HEK293T (cell line): ENCODE results near the gene TYMP.

Source experiments
- CTCF ChIA-PET: fragments of 350-600 bp; formaldehyde crosslinking; extraction: SDS; loops from one replicate; lab custom pipeline; 2021; ENCODE audit warnings: antibody characterized with exemption, inconsistent platforms; lab: Yijun Ruan, JAX
- POLR2A ChIA-PET: fragments of 350-600 bp; formaldehyde crosslinking; extraction: SDS; loops from one replicate; lab custom pipeline; 2020; ENCODE audit warnings: antibody characterized with exemption, inconsistent platforms; lab: Yijun Ruan, JAX
- DNase-seq: peaks from one replicate; pipeline ENCODE4 v3.0.0; 2012; ENCODE audit warnings: mixed read lengths; ENCODE audit errors: extremely low spot score
- ARNT ChIP-seq: fragments of 450-650 bp; IDR thresholded peaks from 2 replicates; pipeline ENCODE4 v1.6.1; 2017; ENCODE audit warnings: mild to moderate bottlenecking
- BHLHE40 ChIP-seq: fragments of 450-650 bp; IDR thresholded peaks from 2 replicates; pipeline ENCODE4 v1.6.1; 2016; ENCODE audit warnings: mild to moderate bottlenecking, moderate library complexity, borderline replicate concordance
- CTBP1 ChIP-seq: fragments of 450-650 bp; IDR thresholded peaks from 2 replicates; pipeline ENCODE4 v1.6.1; 2016; ENCODE audit warnings: borderline replicate concordance
- ELF4 ChIP-seq: fragments of 450-650 bp; IDR thresholded peaks from 2 replicates; pipeline ENCODE4 v1.6.1; 2017; ENCODE audit warnings: antibody characterized with exemption
- FOXA1 ChIP-seq: fragments of 450-650 bp; IDR thresholded peaks from 2 replicates; pipeline ENCODE4 v1.6.1; 2016; ENCODE audit warnings: mild to moderate bottlenecking
- FOXK2 ChIP-seq: fragments of 450-650 bp; IDR thresholded peaks from 2 replicates; pipeline ENCODE4 v1.6.1; 2016; ENCODE audit warnings: mild to moderate bottlenecking
- FOXM1 ChIP-seq: fragments of 450-650 bp; IDR thresholded peaks from 2 replicates; pipeline ENCODE4 v1.6.1; 2017; ENCODE audit warnings: mild to moderate bottlenecking, borderline replicate concordance
- HDGF ChIP-seq: fragments of 450-650 bp; IDR thresholded peaks from 2 replicates; pipeline ENCODE4 v1.6.1; 2017; ENCODE audit warnings: antibody characterized with exemption, borderline replicate concordance
- L3MBTL2 ChIP-seq: fragments of 450-650 bp; conservative IDR thresholded peaks from 2 replicates; pipeline ENCODE4 v1.6.1; 2016; ENCODE audit warnings: mild to moderate bottlenecking
- LEF1 ChIP-seq: fragments of 450-650 bp; IDR thresholded peaks from 2 replicates; pipeline ENCODE4 v1.6.1; 2017; ENCODE audit warnings: mild to moderate bottlenecking, borderline replicate concordance
- NFRKB ChIP-seq: fragments of 450-650 bp; IDR thresholded peaks from 2 replicates; pipeline ENCODE4 v1.6.1; 2016; ENCODE audit warnings: mild to moderate bottlenecking, moderate library complexity
- PKNOX1 ChIP-seq: fragments of 450-650 bp; IDR thresholded peaks from 2 replicates; pipeline ENCODE4 v1.6.1; 2016
- SP1 ChIP-seq: fragments of 450-650 bp; IDR thresholded peaks from 2 replicates; pipeline ENCODE4 v1.6.1; 2017
- SUZ12 ChIP-seq: fragments of 450-650 bp; IDR thresholded peaks from 2 replicates; pipeline ENCODE4 v1.6.1; 2016; ENCODE audit warnings: mild to moderate bottlenecking
- TARDBP ChIP-seq: fragments of 450-650 bp; IDR thresholded peaks from 2 replicates; pipeline ENCODE4 v1.6.1; 2016
- ZNF384 ChIP-seq: fragments of 450-650 bp; IDR thresholded peaks from 2 replicates; pipeline ENCODE4 v1.6.1; 2016

TYMP gene

GRCh38 chr22:50553310-50553709, 23.5 kb upstream of the TYMP start:
- CTCF ChIA-PET: no interaction called here
- TF ChIP-seq PKNOX1 (no peak), NFRKB (no peak), HDGF (no peak), FOXK2 (no peak), LEF1 (no peak), FOXA1 (no peak), TARDBP (no peak), SUZ12 (no peak), SP1 (no peak), BHLHE40 (no peak), ZNF384 (no peak)
- DNase-seq: no peak
- POLR2A ChIA-PET: no interaction called here

GRCh38 chr22:50551160-50551752, 21.4 kb upstream of the TYMP start:
- no peak for DNase-seq
- ChIA-PET CTCF (interaction anchor here (1.5 kb wide), 1 partner anchor 12 kb away, joined by 12 read pairs; the partner anchor contains the start of gene SYCE3), POLR2A (interaction anchor here (1.6 kb wide), 1 partner anchor 25 kb away, joined by 9 read pairs; the partner anchor contains the start of gene SCO2)
- TF ChIP-seq FOXK2 (no peak), FOXM1 (no peak), SP1 (no peak), PKNOX1 (no peak), SUZ12 (no peak), NFRKB (no peak), ARNT (no peak), CTBP1 (no peak), TARDBP (no peak), L3MBTL2 (no peak), ELF4 (no peak), LEF1 (no peak)

- no peak for DNase-seq
- POLR2A ChIA-PET: interaction anchor here (1.6 kb wide), 1 partner anchor 25 kb away, joined by 9 read pairs; the partner anchor contains the start of gene SCO2
- TF ChIP-seq TARDBP (no peak), CTBP1 (no peak), HDGF (no peak), ZNF384 (no peak), NFRKB (no peak), FOXK2 (no peak), ARNT (no peak), PKNOX1 (no peak), SUZ12 (no peak), FOXM1 (no peak), SP1 (no peak), L3MBTL2 (no peak), FOXA1 (no peak), ELF4 (no peak), BHLHE40 (no peak)
- CTCF ChIA-PET: interaction anchor here (1.5 kb wide), 1 partner anchor 13 kb away, joined by 12 read pairs; the partner anchor contains the start of gene SYCE3
Observed at GRCh38 chr22:50550395-50550794, 20.6 kb upstream of the TYMP start.

GRCh38 chr22:50548921-50549790, 19.3 kb upstream of the TYMP start:
- ChIA-PET POLR2A (no interaction called here), CTCF (interaction anchor here (1.5 kb wide), 1 partner anchor 14 kb away, joined by 12 read pairs; the partner anchor contains the start of gene SYCE3)
- no peak for TF ChIP-seq BHLHE40
- TF ChIP-seq FOXA1: no peak
- no peak for TF ChIP-seq SP1
- TF ChIP-seq PKNOX1: no peak
- no peak for TF ChIP-seq CTBP1
- no peak for DNase-seq

GRCh38 chr22:50548040-50548920, 18.5 kb upstream of the TYMP start:
- DNase-seq: no peak
- ChIA-PET POLR2A (interaction anchor here (1.1 kb wide), 1 partner anchor 23 kb away, joined by 4 read pairs; the partner anchor contains the start of gene SCO2), CTCF (interaction anchor here (1.6 kb wide), 1 partner anchor 23 kb away, joined by 4 read pairs; the partner anchor contains the start of gene SCO2)
- TF ChIP-seq ELF4 (no peak), NFRKB (no peak), BHLHE40 (no peak), TARDBP (no peak), ARNT (no peak), PKNOX1 (no peak), FOXM1 (no peak), L3MBTL2 (no peak), FOXA1 (no peak), HDGF (no peak), CTBP1 (no peak), SUZ12 (no peak), ZNF384 (no peak), LEF1 (no peak), FOXK2 (no peak), SP1 (no peak)
